H9 (cell line): ENCODE results near the gene SFR1. TPM values are rescaled to one million over a fixed set of nuclear protein-coding genes. Genes with fewer than 3 reads are reported as not detected.

Experiments
- DNase-seq: peaks from one replicate; pipeline ENCODE4 v3.0.0-alpha.2; 2017
- H2AFZ ChIP-seq: one replicate; pipeline ENCODE4 v1.6.1; 2013; ENCODE audit warnings: mild to moderate bottlenecking, low read length, control low read depth, moderate library complexity
- H2AK5ac ChIP-seq: 2 replicates; pipeline ENCODE4 v1.6.1; 2013; ENCODE audit warnings: low read length, control low read depth, mixed read lengths; ENCODE audit not compliant: insufficient read length
- H2BK120ac ChIP-seq: one replicate; pipeline ENCODE4 v1.6.1; 2013; ENCODE audit warnings: low read depth, mild to moderate bottlenecking, low read length, control low read depth, inconsistent platforms; ENCODE audit not compliant: poor library complexity, severe bottlenecking
- H2BK12ac ChIP-seq: 2 replicates; pipeline ENCODE4 v1.6.1; 2013; ENCODE audit warnings: low read length, control low read depth, mixed read lengths, low read depth; ENCODE audit not compliant: insufficient read length
- H2BK15ac ChIP-seq: 2 replicates; pipeline ENCODE4 v1.6.1; 2013; ENCODE audit warnings: low read depth, low read length, control low read depth
- H2BK20ac ChIP-seq: one replicate; pipeline ENCODE4 v1.6.1; 2013; ENCODE audit warnings: low read depth, mild to moderate bottlenecking, low read length, control low read depth, inconsistent platforms; ENCODE audit not compliant: poor library complexity, severe bottlenecking
- H2BK5ac ChIP-seq: 2 replicates; pipeline ENCODE4 v1.6.1; 2013; ENCODE audit warnings: low read length, control low read depth, mixed read lengths; ENCODE audit not compliant: insufficient read length
- H3K14ac ChIP-seq: 2 replicates; pipeline ENCODE4 v1.6.1; 2013; ENCODE audit warnings: low read length, control low read depth; ENCODE audit not compliant: insufficient read depth
- H3K18ac ChIP-seq: 2 replicates; pipeline ENCODE4 v1.6.1; 2013; ENCODE audit warnings: low read depth, mild to moderate bottlenecking, mixed read lengths, low read length, control low read depth; ENCODE audit not compliant: insufficient read length
- H3K23ac ChIP-seq: 2 replicates; pipeline ENCODE4 v1.6.1; 2013; ENCODE audit warnings: low read length, control low read depth, mixed read lengths, low read depth; ENCODE audit not compliant: insufficient read length
- H3K23me2 ChIP-seq: 2 replicates; pipeline ENCODE4 v1.6.1; 2013; ENCODE audit warnings: low read depth, mild to moderate bottlenecking, mixed read lengths, low read length, control low read depth; ENCODE audit not compliant: insufficient read length, poor library complexity, severe bottlenecking
- H3K27ac ChIP-seq: 2 replicates; pipeline ENCODE4 v1.5.1; 2013; ENCODE audit warnings: low read length, control low read depth, mixed read lengths, low read depth; ENCODE audit not compliant: insufficient read length
- H3K27me3 ChIP-seq: 2 replicates; pipeline ENCODE4 v1.6.1; 2013; ENCODE audit warnings: low read length, control low read depth, inconsistent platforms; ENCODE audit not compliant: insufficient read depth
- H3K4ac ChIP-seq: 2 replicates; pipeline ENCODE4 v1.6.1; 2013; ENCODE audit warnings: low read depth, mild to moderate bottlenecking, control low read depth, inconsistent platforms, low read length, moderate library complexity
- H3K4me1 ChIP-seq: 2 replicates; pipeline ENCODE4 v1.6.1; 2013; ENCODE audit warnings: low read length, control low read depth, inconsistent platforms; ENCODE audit not compliant: insufficient read depth
- H3K4me2 ChIP-seq: 2 replicates; pipeline ENCODE4 v1.6.1; 2013; ENCODE audit warnings: low read length, control low read depth, mixed read lengths; ENCODE audit not compliant: insufficient read length, insufficient read depth
- H3K56ac ChIP-seq: 2 replicates; pipeline ENCODE4 v1.6.1; 2013; ENCODE audit warnings: low read depth, mild to moderate bottlenecking, mixed read lengths, low read length, control low read depth; ENCODE audit not compliant: insufficient read length
- H3K79me1 ChIP-seq: 2 replicates; pipeline ENCODE4 v1.6.1; 2013; ENCODE audit warnings: low read depth, mild to moderate bottlenecking, moderate library complexity, low read length, control low read depth, inconsistent platforms; ENCODE audit not compliant: insufficient read depth, poor library complexity, severe bottlenecking
- H3K79me2 ChIP-seq: 2 replicates; pipeline ENCODE4 v1.6.1; 2013; ENCODE audit warnings: low read length, control low read depth, inconsistent platforms; ENCODE audit not compliant: insufficient read depth
- H3K9ac ChIP-seq: 2 replicates; pipeline ENCODE4 v1.6.1; 2013; ENCODE audit warnings: low read length, control low read depth, mixed read lengths; ENCODE audit not compliant: insufficient read length; ENCODE audit errors: extremely low read depth
- H3K9me3 ChIP-seq: one replicate; pipeline ENCODE4 v1.6.1; 2013; ENCODE audit warnings: low read depth, low read length, inconsistent platforms; ENCODE audit not compliant: control insufficient read depth
- H3T11ph ChIP-seq: one replicate; pipeline ENCODE4 v1.6.1; 2013; ENCODE audit warnings: mild to moderate bottlenecking, low read length, control low read depth, inconsistent platforms
- H4K20me1 ChIP-seq: one replicate; pipeline ENCODE4 v1.6.1; 2013; ENCODE audit not compliant: control insufficient read depth, insufficient read length, insufficient read depth
- H4K5ac ChIP-seq: 2 replicates; pipeline ENCODE4 v1.6.1; 2013; ENCODE audit warnings: low read depth, mild to moderate bottlenecking, mixed read lengths, low read length, control low read depth; ENCODE audit not compliant: insufficient read length
- H4K8ac ChIP-seq: replicated peaks from 2 replicates; pipeline ENCODE4 v1.6.1; 2013; ENCODE audit warnings: low read length, control low read depth, mixed read lengths, low read depth; ENCODE audit not compliant: insufficient read length
- H4K91ac ChIP-seq: 2 replicates; pipeline ENCODE4 v1.6.1; 2013; ENCODE audit warnings: low read depth, mild to moderate bottlenecking, moderate library complexity, mixed read lengths, low read length, control low read depth; ENCODE audit not compliant: insufficient read length
- H3K27ac Mint-ChIP-seq, 3 experiments: 2 replicates in 2 of 3; 3 replicates in 1 of 3; pipeline ENCODE4 v1.8.0; 2020 to 2021; ENCODE audit warnings: mixed read lengths in 3 of 3, mild to moderate bottlenecking in 1 of 3, moderate library complexity in 1 of 3
- H3K27me3 Mint-ChIP-seq: 2 replicates; pipeline ENCODE4 v1.8.0; 2021; ENCODE audit warnings: low read depth, mild to moderate bottlenecking, moderate library complexity, mixed read lengths
- H3K36me3 Mint-ChIP-seq, 3 experiments: 2 replicates in 2 of 3; 3 replicates in 1 of 3; pipeline ENCODE4 v1.8.0; 2020 to 2021; ENCODE audit warnings: low read depth in 3 of 3, mixed read lengths in 3 of 3; ENCODE audit not compliant: insufficient read depth in 1 of 3
- H3K4me1 Mint-ChIP-seq, 2 experiments: 2 replicates each; pipeline ENCODE4 v1.8.0; 2020; ENCODE audit warnings: mixed read lengths in 2 of 2
- H3K4me3 Mint-ChIP-seq, 2 experiments: 2 replicates in 1 of 2; 3 replicates in 1 of 2; pipeline ENCODE4 v1.8.0; 2020 to 2021; ENCODE audit warnings: mild to moderate bottlenecking in 2 of 2, mixed read lengths in 2 of 2, moderate library complexity in 1 of 2
- H3K9me3 Mint-ChIP-seq, 2 experiments: 2 replicates in 1 of 2; 3 replicates in 1 of 2; pipeline ENCODE4 v1.8.0; 2020; ENCODE audit warnings: mild to moderate bottlenecking in 2 of 2, mixed read lengths in 2 of 2, moderate library complexity in 1 of 2
- CTCF ChIP-seq: fragments of 200-600 bp; sonication (generic); conservative IDR thresholded peaks from 3 replicates; pipeline ENCODE4 v1.8.0; 2021; ENCODE audit warnings: antibody characterized with exemption, mild to moderate bottlenecking
- WGBS: extraction: QIAGEN DNeasy Blood & Tissue Kit; methylation state at CpG from one replicate; pipeline ENCODE4 v1.1.7; 2013; ENCODE audit warnings: missing lambda C conversion rate, low lambda C conversion rate, mixed read lengths; ENCODE audit not compliant: insufficient read length; ENCODE audit errors: extremely low coverage; 5-methylcytosine and 5-hydroxymethylcytosine counted together
- total RNA-seq: library from RNA; stranded (reverse); gene quantifications from 2 replicates; pipeline ENCODE4 v1.2.1, GENCODE V29; 2021

Gene SFR1
- total RNA-seq, 1 experiment from 2014 or later: 6.5 TPM

- no peaks in the 10 kb centered on the region for H3K79me1 ChIP-seq
- no peak overlapping the region for H3K9ac ChIP-seq
- H3K9me3 ChIP-seq: no peaks in the 10 kb centered on the region
- H2AFZ ChIP-seq: no peak overlapping the region
- no peak overlapping the region for H4K5ac ChIP-seq
- H2BK20ac ChIP-seq: no peak overlapping the region
- H3K27ac ChIP-seq: no peak overlapping the region
- H2AK5ac ChIP-seq: no peak overlapping the region
- H3K56ac ChIP-seq: no peak overlapping the region
- no peak overlapping the region for H3K14ac ChIP-seq
- H3K23ac ChIP-seq: no peak overlapping the region
- no peak overlapping the region for H3K27ac Mint-ChIP-seq
- H4K8ac ChIP-seq: no peak overlapping the region
- peaks cover 10% of the 10 kb centered on the region for H3K23me2 ChIP-seq
- H4K91ac ChIP-seq: no peak overlapping the region
- H3K4me1 ChIP-seq: no peaks in the 10 kb centered on the region
- no peak overlapping the region for H2BK12ac ChIP-seq
- H3T11ph ChIP-seq: no peak overlapping the region
- peak overlapping the region; percentile 23 to 52; a peak in 3 of 5 replicates for H3K4me3 Mint-ChIP-seq
- no CpG with 5 or more reads among the region's 1 CpG for WGBS
- no peak overlapping the region for H3K18ac ChIP-seq
- H3K79me2 ChIP-seq: no peaks in the 10 kb centered on the region
- H3K4me1 Mint-ChIP-seq: peaks cover 34 to 37% of the 10 kb centered on the region in 2 experiments
- H3K36me3 Mint-ChIP-seq: peaks cover 0 to 32% (median 3%) of the 10 kb centered on the region in 3 experiments; a peak in 5 of 7 replicates
- H2BK5ac ChIP-seq: no peak overlapping the region
- H3K27me3 Mint-ChIP-seq: no peaks in the 10 kb centered on the region
- H2BK15ac ChIP-seq: no peak overlapping the region
- no peaks in the 10 kb centered on the region for H4K20me1 ChIP-seq
- no peak overlapping the region for H3K4ac ChIP-seq
- peak; percentile 35; the same call in 1 of the 3 replicates for TF ChIP-seq CTCF
- no peak for DNase-seq
- H3K27me3 ChIP-seq: no peaks in the 10 kb centered on the region
- no peaks in the 10 kb centered on the region for H3K9me3 Mint-ChIP-seq
- H2BK120ac ChIP-seq: no peak overlapping the region
- H3K4me2 ChIP-seq: peak overlapping the region; percentile 80
Measured at GRCh38 chr10:104123397-104123796, 1.4 kb downstream of the SFR1 start.
